Superior temporal gyrus (tissue), 1 donor: ENCODE measurements around the gene IER5.
A peak's percentile ranks its signal among the peaks of the same experiment; 100 is the strongest.

Experiments
- DNase-seq: peaks from one replicate; pipeline ENCODE4 v3.0.0-alpha.2; 2016; ENCODE audit errors: extremely low spot score

Gene IER5

GRCh38 chr1:181076852-181077251 is 11.6 kb upstream of the IER5 start:
- no peak for DNase-seq

DNA sequence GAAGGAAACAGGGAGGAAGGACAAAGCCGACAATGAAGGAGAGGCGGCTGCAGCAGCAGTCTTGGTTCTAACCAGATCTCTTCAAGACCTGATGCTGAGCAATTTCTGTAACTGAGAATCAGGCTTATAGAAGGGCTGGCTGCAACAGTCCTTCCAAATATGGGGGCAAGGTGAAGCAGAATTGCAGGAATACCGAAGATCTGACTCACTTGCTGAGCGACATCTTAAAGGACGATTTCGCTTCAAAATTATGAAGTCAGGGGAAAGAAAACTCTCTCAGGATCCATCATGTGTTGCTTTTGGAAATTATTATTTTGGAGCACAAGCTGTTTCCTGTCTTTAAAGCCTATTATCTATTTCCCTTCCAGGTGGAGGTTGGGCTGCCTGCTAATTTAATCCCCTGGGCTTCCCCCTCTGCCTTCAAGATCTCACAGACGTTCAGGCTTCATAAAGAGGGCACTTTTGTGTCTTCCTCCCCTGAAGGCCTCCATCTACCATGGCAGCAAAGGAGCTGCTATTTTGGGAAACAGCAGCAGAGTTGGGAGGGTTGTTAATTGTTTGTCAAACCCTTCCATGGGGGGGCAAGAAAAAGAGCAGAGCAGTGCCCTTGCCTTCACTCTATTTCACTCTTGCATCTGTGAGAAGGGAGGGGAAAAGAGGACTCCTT is 10.8 kb upstream of the IER5 start:
- no peak for DNase-seq

DNA sequence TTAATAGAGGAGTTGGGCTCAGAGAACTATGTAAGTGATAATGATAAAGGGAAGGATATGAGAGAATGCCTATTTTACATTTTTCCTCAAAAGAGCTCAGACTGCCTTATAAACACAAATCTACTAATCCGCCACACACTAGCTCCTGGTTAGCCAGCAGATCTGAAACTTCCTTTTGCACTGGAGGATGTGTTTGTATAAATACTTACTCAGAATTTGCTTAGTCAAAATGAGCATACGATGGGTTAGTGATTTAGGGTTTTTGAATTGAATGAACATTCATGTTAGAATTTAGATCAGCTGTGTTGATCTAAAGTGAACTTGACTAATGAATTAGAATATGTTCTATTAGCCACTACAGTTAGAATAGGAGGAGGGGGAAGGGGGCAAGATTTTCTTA is 9.1 kb upstream of the IER5 start:
- no peak for DNase-seq

GRCh38 chr1:181079920-181080319 is 8.6 kb upstream of the IER5 start:
- no peak for DNase-seq

DNA sequence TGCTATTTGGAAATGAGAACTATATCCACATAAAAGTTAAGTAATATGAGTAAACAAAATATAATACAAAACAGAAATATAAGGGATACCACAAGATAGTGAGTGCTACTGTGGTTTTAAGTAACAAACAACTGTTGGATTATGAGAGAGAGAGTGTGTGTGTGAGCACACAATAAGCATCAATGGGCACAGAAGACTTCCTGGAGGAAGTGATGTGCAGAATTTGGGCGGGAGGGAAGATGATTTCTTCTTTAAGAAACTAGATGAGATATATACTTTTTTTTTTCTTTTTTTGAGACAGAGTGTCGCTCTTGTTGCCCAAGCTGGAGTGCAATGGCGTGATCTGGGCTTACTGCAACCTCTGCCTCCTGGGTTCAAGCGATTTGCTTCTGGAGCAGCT is 7.9 kb upstream of the IER5 start:
- no peak for DNase-seq

GRCh38 chr1:181081395-181081794 is 7.1 kb upstream of the IER5 start:
- DNase-seq: no peak

DNA sequence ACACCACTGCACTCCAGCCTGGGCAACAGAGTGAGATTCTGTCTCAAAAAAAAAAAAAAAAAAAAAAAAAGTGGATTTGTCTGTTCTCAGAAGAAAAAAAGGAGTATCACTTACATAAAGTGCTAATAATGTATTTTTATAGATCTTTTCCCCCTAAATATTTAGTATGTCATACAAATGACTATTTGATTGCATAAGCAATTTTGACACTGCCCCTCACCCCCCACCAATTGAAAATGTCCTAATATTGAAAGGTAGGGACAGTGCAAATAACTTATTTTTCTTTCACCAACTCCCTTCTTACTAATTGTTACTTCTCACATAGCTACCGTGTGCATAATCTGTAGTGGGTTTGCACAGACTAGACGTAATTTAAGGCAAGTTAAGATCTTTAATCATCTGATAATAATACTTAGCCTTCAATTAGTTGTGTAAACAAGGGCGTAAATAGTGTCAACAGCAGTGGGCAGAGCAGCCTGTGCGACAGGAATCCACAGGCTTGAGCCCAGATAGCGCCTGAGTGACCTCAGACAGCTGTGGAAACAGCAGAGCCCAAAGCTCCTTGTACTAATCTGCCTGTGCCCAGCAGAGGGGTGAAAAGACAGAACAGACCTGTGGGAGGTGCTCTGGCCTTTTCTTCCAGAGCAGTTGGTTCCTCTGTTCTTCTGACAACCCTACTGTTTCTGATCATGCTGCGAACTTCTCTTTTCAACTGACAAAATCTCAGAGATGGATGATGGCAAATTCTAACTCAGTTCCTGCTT is 4.5 kb upstream of the IER5 start:
- DNase-seq: no peak

DNA sequence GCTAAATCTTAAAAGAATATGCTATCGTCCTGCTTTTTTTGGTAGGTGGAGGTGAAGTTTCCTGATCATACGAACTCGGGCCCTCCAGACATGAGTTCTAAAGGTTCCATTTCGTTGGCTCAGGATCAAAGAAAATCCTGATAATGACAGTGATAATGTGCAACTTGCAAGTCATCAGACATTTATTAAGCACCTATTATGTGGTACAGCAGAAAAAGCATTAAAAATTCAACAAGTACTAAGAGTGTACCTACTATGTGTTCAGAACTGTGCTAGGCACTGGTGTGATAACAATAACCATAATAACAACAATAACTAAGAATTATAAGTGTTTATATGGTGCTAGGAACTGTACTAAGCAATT is 3.9 kb upstream of the IER5 start:
- DNase-seq: no peak

DNA sequence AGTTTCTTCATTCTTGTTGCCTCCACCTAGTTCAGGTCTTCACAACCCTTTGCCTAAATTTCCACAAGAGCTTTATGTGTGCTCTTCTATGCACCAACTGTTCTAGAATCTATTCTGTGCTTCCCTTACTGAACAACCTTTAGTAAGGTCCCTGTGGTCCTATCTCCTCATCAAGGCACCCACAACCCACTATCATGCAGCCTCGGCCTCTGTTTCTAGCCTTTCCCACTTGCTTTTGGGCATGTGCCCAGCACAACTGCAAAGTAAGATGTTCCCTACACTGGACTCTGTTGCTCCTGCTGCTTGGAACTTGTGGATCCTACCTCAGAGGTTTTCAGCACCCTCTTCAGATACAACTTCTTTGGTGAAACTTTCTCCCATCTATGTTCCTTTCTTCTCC is 2.4 kb upstream of the IER5 start:
- DNase-seq: no peak

GRCh38 chr1:181086926-181087325 is 1.6 kb upstream of the IER5 start:
- no peak for DNase-seq

DNA sequence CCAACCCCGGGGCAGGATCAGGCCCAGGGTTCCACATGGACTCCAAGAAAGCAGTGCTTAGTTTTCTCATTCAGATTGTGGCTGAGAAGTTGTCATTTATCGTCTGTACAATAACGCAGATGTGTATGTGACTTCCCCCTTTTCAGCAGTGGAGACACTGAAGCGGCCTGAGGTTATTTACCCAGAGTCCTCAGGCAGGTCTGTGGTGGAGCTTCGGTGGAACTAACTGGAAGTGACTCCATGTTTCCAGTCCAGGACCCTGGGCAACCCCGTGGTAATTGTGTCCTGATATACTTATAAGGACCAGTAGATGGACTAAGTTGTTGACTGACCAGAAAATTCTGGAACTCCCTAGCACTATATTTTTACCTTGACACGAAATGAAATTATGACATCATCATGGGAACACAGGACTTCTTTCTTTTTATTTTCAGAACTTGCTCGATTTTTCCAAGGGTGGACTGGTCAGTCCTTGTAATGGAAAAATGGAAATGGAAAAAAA is 1.0 kb upstream of the IER5 start:
- no peak for DNase-seq

DNA sequence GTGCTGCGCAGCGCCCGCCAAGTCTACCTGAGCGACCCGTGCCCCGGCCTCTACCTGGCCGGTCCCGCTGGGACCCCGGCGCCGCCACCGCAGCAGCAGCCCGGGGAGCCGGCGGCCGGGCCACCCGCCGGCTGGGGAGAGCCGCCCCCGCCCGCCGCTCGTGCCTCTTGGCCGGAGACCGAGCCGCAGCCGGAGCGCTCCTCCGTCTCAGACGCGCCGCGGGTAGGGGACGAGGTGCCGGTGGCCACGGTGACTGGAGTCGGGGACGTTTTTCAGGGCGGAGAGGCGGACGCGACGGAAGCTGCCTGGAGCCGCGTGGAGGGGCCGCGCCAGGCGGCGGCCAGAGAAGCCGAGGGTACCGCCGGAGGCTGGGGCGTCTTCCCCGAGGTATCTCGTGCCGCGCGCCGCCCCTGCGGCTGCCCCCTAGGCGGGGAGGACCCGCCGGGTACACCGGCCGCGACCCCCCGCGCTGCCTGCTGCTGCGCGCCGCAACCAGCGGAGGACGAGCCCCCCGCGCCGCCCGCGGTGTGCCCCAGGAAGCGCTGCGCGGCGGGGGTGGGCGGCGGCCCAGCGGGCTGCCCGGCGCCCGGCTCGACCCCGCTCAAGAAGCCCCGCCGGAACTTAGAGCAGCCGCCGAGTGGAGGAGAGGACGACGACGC is 646 bp downstream of the IER5 start:
- DNase-seq: no peak

DNA sequence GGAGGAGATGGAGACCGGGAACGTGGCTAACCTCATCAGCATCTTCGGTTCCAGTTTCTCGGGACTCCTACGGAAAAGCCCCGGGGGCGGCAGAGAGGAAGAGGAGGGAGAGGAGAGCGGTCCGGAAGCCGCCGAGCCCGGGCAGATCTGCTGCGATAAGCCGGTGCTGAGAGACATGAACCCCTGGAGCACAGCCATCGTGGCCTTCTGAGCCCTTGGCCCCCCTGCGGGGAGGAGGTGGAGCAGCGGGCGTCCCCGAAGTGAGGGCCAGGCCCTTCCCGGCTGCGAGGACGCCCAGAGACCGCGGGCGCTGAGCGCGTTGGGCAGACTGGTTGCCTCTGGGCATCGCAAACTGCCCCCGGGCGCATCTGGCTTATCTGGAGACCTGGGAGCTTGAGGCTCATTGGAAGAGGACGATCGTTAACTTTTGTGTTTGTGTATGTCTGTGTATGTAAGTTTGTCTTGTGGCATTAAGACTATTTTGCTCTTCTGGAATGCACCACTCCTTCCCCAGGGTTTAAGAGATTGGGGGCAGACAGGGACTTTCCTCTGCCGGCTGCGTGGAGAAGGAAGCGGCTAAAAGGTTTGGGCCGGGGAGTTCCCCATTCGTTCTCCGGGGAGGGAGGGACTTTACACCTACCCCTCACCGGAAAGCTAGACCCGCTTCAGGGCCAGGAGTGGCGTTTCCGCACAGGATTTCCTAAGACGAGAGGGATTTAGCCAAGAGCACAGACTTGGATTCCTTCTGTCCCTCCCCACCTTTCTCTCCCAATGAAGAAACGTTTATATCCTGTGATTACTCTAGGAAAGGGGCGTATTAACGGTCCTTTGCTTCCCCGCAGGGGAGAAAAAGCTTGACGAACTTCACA is 1.4 kb downstream of the IER5 start:
- DNase-seq: peak; percentile 60

DNA sequence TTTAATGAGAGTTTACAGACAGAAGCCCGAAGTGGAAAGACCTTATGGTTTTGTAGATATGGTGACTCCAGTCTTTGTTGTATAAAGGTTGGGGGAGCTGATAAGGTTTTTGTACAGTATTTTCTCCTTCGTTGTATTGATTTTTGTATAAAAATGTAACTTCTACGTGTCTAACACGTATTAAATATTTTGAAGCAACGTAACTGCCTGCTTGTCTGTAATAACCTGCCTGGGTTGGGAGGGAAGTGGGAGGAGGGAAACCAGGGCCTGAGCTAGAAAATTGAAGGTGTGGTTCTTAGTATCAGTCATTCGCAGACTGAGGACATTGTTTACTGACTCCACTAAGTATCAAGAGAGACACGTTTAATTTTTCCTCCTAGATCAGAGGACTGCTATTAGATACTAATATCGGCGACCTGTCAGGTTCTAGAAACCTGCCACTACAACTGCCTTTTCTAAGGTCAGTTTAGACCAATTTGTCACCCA is 2.2 kb downstream of the IER5 start:
- DNase-seq: no peak

GRCh38 chr1:181091309-181092040 is 3.0 kb downstream of the IER5 start:
- no peak for DNase-seq

DNA sequence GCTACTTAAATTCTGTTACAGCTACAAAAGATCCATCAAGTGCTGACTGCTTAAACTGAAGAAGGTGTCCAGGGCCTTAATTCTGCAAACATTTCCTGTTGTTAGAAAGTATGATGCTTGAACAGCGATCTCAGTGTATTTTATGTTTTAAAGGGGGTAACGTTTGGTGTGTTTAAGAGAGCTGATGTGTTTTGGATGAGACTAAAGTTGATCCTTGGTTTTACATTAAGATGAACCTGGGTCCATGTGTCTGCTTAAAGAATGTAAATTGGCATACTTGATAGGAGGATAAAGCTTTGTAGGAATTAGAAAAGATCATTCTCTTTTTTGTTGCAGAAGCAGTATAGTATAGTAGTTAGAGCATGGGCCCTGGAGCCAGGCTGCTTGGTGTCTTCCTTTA is 3.6 kb downstream of the IER5 start:
- no peak for DNase-seq

- no peak for DNase-seq
These were observed 4.5 kb downstream of the IER5 start for GRCh38 chr1:181092883-181093458.

DNA sequence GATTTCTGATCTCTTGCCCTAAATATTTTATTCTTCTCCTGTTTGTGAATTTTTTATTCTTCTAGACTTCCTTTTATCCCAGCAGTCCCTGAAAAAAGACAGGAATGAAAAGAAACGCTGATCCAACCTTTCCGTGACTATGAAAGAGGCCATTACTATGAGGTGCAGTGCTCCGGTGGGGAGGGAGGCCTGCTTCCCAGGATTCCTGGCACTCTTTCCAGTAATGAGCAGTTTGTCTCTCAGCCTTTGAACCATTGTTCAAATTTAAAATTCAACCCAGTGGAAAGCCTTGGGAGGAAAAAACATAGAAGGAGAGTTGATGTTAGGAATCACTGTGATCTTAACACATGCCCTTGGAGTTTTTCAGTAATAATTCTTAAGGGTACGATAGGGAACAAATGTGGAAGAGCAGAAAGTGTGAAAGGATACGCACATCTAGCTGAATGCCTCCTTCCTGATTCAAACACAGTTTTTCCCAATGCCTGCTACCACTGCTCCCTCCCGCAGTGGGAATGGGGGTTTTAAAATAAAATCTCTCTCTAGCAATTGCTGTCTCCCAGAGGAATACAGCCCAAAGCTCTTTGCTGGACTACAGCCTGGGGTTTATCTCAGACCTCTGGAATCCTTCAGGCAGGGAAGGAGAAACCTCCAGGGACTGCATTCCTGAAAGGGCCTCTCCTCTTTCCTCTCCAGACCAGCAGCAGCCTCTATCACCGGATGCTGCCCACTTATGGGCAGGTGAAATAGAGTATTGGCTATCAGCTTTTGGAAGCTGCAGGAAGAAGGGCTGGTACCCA is 6.1 kb downstream of the IER5 start:
- no peak for DNase-seq

DNA sequence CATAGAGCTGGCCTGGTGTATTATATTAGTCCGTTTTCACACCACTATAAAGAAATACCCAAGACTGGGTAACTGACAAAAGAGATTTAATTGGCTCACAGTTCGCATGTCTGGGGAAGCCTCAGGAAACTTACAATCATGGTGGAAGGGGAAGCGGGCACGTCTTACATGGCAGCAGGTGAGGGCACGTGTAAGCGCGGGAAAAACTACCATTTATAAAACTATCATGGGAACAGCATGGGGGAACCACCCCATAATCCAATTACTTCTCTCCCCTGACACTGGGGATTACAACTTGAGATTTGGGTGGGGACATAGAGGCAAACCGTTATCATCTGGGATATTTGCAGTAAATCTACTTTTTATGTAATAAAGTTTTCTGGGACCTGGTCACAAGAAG is 6.8 kb downstream of the IER5 start:
- DNase-seq: no peak

GRCh38 chr1:181095763-181096184 is 7.3 kb downstream of the IER5 start:
- DNase-seq: no peak
